Measurements from ENCODE around the gene SPINK4. TPM values are rescaled to one million over a fixed set of nuclear protein-coding genes. Genes with fewer than 3 reads are reported as not detected.
A peak's percentile ranks its signal among the peaks of the same experiment; 100 is the strongest.

The SPINK4 gene
- total and polyA plus RNA-seq, 2 donors (not counting 1 experiment from before 2014, with no cell fraction given) = not detected

GRCh38 chr9:33290247-33291030, 50.5 kb downstream of the SPINK4 start, which contains the start of gene NFX1:
Gene NFX1, plus strand, starts transcription at chr9:33290516. Its CDS starts 57 bp downstream, at chr9:33290573.
- no peaks in the 10 kb centered on the region for H3K27me3 ChIP-seq (replicated peaks in 1 of 4; ENCODE audit: control extremely low read depth in 1 of 4, control insufficient read depth in 3 of 4, insufficient read depth in 4 of 4, low read length in 3 of 4)
- ChIA-PET CTCF (interaction anchor here (0.7 to 1.4 kb wide), 11 partner anchors 8 to 184 kb away, joined by 3 to 5 read pairs (median 3); partner anchors contain the start of genes AQP3, B4GALT1 and NOL6), POLR2A (interaction anchor here (0.6 to 1.6 kb wide), 15 partner anchors 8 to 808 kb away, joined by 3 to 15 read pairs (median 8); partner anchors contain the start of genes APTX, B4GALT1, BAG1 and CHMP5)
- H3K4me3 Mint-ChIP-seq = peak within 1 kb of the TSS; percentile 99
- no peaks in the 10 kb centered on the region for H3K27me3 Mint-ChIP-seq
- no peaks in the 10 kb centered on the region for H3K9me3 Mint-ChIP-seq (ENCODE audit: insufficient read depth)
- under 1% methylated on average over 63 of the region's 63 CpGs for WGBS (ENCODE audit: insufficient coverage)
- H3K9ac ChIP-seq (ENCODE audit: low read length) = peak within 1 kb of the TSS; percentile 91
- H3K4me1 ChIP-seq (ENCODE audit: control insufficient read depth in 2 of 2, insufficient read depth in 2 of 2, low read length in 2 of 2) = peaks cover 43 to 58% of the 10 kb centered on the region in 2 donors
- H3K9me3 ChIP-seq (ENCODE audit: control extremely low read depth in 1 of 3, control insufficient read depth in 2 of 3, insufficient read depth in 1 of 3, low read length in 2 of 3) = no peaks in the 10 kb centered on the region
- H2AFZ ChIP-seq (ENCODE audit: insufficient read depth, low read depth, low read length, poor library complexity, severe bottlenecking) = peak within 1 kb of the TSS; percentile 75
- intact Hi-C loops (cut with micrococcal nuclease) = loop anchor here (1.0 to 10.0 kb wide), 7 partner anchors 26 to 736 kb away; partner anchors contain the start of genes B4GALT1, BAG1, DNAJA1 and NOL6
- no peak for TF ChIP-seq CTCF (IDR thresholded peaks at IDR 0.05)
- no peak for TF ChIP-seq EZH2 (IDR thresholded peaks at IDR 0.05; ENCODE audit: borderline replicate concordance, insufficient read depth, low read depth, low read length, poor library complexity, severe bottlenecking)
- H4K20me1 ChIP-seq (ENCODE audit: control insufficient read depth, insufficient read depth, low read length, poor library complexity, severe bottlenecking) = no peaks in the 10 kb centered on the region
- peak within 1 kb of the TSS; percentile 99 to 100 for H3K27ac ChIP-seq (ENCODE audit: low read length in 2 of 2)
- DNase-seq (peak; percentile 100), ATAC-seq (ENCODE audit: low read depth) (peak; percentile 82)
- peaks cover 3 to 34% of the 10 kb centered on the region in 2 experiments for H3K36me3 ChIP-seq (replicated peaks in 1 of 2; ENCODE audit: control extremely low read depth in 1 of 2, control insufficient read depth in 1 of 2, extremely low read depth in 1 of 2, insufficient read depth in 2 of 2, low read length in 1 of 2)
- H3K4me2 ChIP-seq (replicated peaks; ENCODE audit: low read depth, low read length, poor library complexity, severe bottlenecking) = peak within 1 kb of the TSS; percentile 82
- H3K4me1 Mint-ChIP-seq = peaks cover 62% of the 10 kb centered on the region
- H3K27ac Mint-ChIP-seq = peak within 1 kb of the TSS; percentile 100
- H3K4me3 ChIP-seq (ENCODE audit: control extremely low read depth in 1 of 5, extremely low read depth in 1 of 5, insufficient read depth in 1 of 5, low read depth in 2 of 5, low read length in 4 of 5) = peak within 1 kb of the TSS; percentile 80 to 98 (median 86)
- H3K79me2 ChIP-seq (ENCODE audit: control insufficient read depth, insufficient read depth, low read length) = peaks cover 49% of the 10 kb centered on the region
